SK-N-MC (cell line): ENCODE measurements around the gene BTBD17.
A peak's percentile ranks its signal among the peaks of the same experiment; 100 is the strongest.

Experiments used
- DNase-seq: peaks from one replicate; pipeline ENCODE4 v3.0.0-alpha.2; 2011; ENCODE audit warnings: low read depth, low spot score
- H3K27ac ChIP-seq: fragments of 200-600 bp; sonication (generic); 2 replicates; pipeline ENCODE4 v1.5.1; 2016; ENCODE audit warnings: mixed run types
- H3K36me3 ChIP-seq: fragments of 200-600 bp; sonication (generic); 2 replicates; pipeline ENCODE4 v1.6.1; 2017; ENCODE audit warnings: antibody characterized with exemption, low read length, mixed read lengths; ENCODE audit not compliant: insufficient read depth
- H3K4me3 ChIP-seq: fragments of 200-600 bp; sonication (generic); 2 replicates; pipeline ENCODE4 v1.5.1; 2016
- H3K9ac ChIP-seq: fragments of 200-600 bp; sonication (generic); 2 replicates; pipeline ENCODE4 v1.8.0; 2017; ENCODE audit warnings: mixed run types, mixed read lengths; ENCODE audit not compliant: insufficient read length
- H3K9me3 ChIP-seq: fragments of 200-600 bp; sonication (generic); 2 replicates; pipeline ENCODE4 v1.6.1; 2017; ENCODE audit warnings: low read depth, mild to moderate bottlenecking, antibody characterized with exemption, low read length, moderate library complexity, mixed read lengths
- EZH2 ChIP-seq: fragments of 200-600 bp; sonication (generic); IDR thresholded peaks from one replicate; pipeline ENCODE4 v1.6.1; 2017; ENCODE audit warnings: antibody characterized with exemption
- FOXP2 ChIP-seq: optimal IDR thresholded peaks from 2 replicates; pipeline ENCODE3; 2011; ENCODE audit warnings: mild to moderate bottlenecking, moderate library complexity; ENCODE audit not compliant: insufficient read depth; ENCODE audit errors: extremely low read length, control extremely low read depth
- POLR2AphosphoS5 ChIP-seq: IDR thresholded peaks from 2 replicates; pipeline ENCODE4 v1.6.1; 2012; ENCODE audit warnings: mild to moderate bottlenecking, low read depth, low read length, borderline replicate concordance

BTBD17 gene

GRCh38 chr17:74328487-74328886 lies 33.2 kb downstream of the BTBD17 start:
- no peak overlapping the region for H3K27ac ChIP-seq
- no peak overlapping the region for H3K9ac ChIP-seq
- no peaks in the 10 kb centered on the region for H3K36me3 ChIP-seq
- no peak overlapping the region for H3K4me3 ChIP-seq
- TF ChIP-seq POLR2AphosphoS5 (no peak), EZH2 (no peak), FOXP2 (no peak)
- H3K9me3 ChIP-seq = no peaks in the 10 kb centered on the region
- no peak for DNase-seq

GRCh38 chr17:74326506-74326905 lies 35.2 kb downstream of the BTBD17 start:
- TF ChIP-seq EZH2 (no peak), POLR2AphosphoS5 (no peak), FOXP2 (no peak)

GRCh38 chr17:74325743-74326379 lies 35.8 kb downstream of the BTBD17 start, which contains the start of gene KIF19:
Gene KIF19, plus strand, starts transcription at chr17:74326226. Its CDS starts 124 bp downstream, at chr17:74326350.
- Histone ChIP-seq H3K9ac (no peak within 1 kb of the TSS), H3K4me3 (peak within 1 kb of the TSS; percentile 65), H3K27ac (no peak within 1 kb of the TSS), H3K36me3 (no peaks in the 10 kb centered on the region), H3K9me3 (no peaks in the 10 kb centered on the region)
- no peak for TF ChIP-seq POLR2AphosphoS5
- TF ChIP-seq EZH2 = peak; percentile 77
- no peak for DNase-seq

More at GRCh38 chr17:74326506-74326905, 35.2 kb downstream of the BTBD17 start:
- Histone ChIP-seq H3K9me3 (no peaks in the 10 kb centered on the region), H3K36me3 (no peaks in the 10 kb centered on the region), H3K27ac (no peak overlapping the region), H3K4me3 (peak overlapping the region; percentile 65), H3K9ac (no peak overlapping the region)
- no peak for DNase-seq

GRCh38 chr17:74325376-74325742 lies 36.3 kb downstream of the BTBD17 start:
- DNase-seq = no peak
- Histone ChIP-seq H3K4me3 (no peak overlapping the region), H3K9me3 (no peaks in the 10 kb centered on the region), H3K9ac (no peak overlapping the region), H3K36me3 (no peaks in the 10 kb centered on the region), H3K27ac (no peak overlapping the region)
- no peak for TF ChIP-seq EZH2

- Histone ChIP-seq H3K9ac (no peak overlapping the region), H3K36me3 (no peaks in the 10 kb centered on the region), H3K9me3 (no peaks in the 10 kb centered on the region), H3K4me3 (no peak overlapping the region), H3K27ac (no peak overlapping the region)
- DNase-seq = no peak
- TF ChIP-seq FOXP2 (no peak), EZH2 (no peak), POLR2AphosphoS5 (no peak)
Observed at GRCh38 chr17:74324521-74324920, 37.1 kb downstream of the BTBD17 start.

- H3K9ac ChIP-seq = no peak overlapping the region
- H3K36me3 ChIP-seq = no peaks in the 10 kb centered on the region
- no peak for DNase-seq
- no peaks in the 10 kb centered on the region for H3K9me3 ChIP-seq
- H3K27ac ChIP-seq = no peak overlapping the region
- TF ChIP-seq FOXP2 (no peak), EZH2 (no peak), POLR2AphosphoS5 (no peak)
- H3K4me3 ChIP-seq = no peak overlapping the region
Observed at GRCh38 chr17:74318391-74318790, 43.3 kb downstream of the BTBD17 start.

GRCh38 chr17:74317071-74317470 lies 44.6 kb downstream of the BTBD17 start:
- H3K9ac ChIP-seq = no peak overlapping the region
- H3K36me3 ChIP-seq = no peaks in the 10 kb centered on the region
- H3K9me3 ChIP-seq = no peaks in the 10 kb centered on the region
- no peak overlapping the region for H3K27ac ChIP-seq
- TF ChIP-seq FOXP2 (no peak), EZH2 (no peak)
- H3K4me3 ChIP-seq = no peak overlapping the region
- DNase-seq = no peak

GRCh38 chr17:74316220-74316619 lies 45.4 kb downstream of the BTBD17 start:
- H3K4me3 ChIP-seq = no peak overlapping the region
- no peaks in the 10 kb centered on the region for H3K36me3 ChIP-seq
- no peak for DNase-seq
- no peak overlapping the region for H3K27ac ChIP-seq
- H3K9ac ChIP-seq = no peak overlapping the region
- no peaks in the 10 kb centered on the region for H3K9me3 ChIP-seq
- TF ChIP-seq EZH2 = no peak
- no peak for TF ChIP-seq POLR2AphosphoS5
- no peak for TF ChIP-seq FOXP2

GRCh38 chr17:74314877-74315276 lies 46.8 kb downstream of the BTBD17 start:
- no peak overlapping the region for H3K9ac ChIP-seq
- DNase-seq = no peak
- H3K36me3 ChIP-seq = no peaks in the 10 kb centered on the region
- TF ChIP-seq FOXP2 (no peak), EZH2 (no peak), POLR2AphosphoS5 (no peak)
- H3K9me3 ChIP-seq = no peaks in the 10 kb centered on the region
- H3K4me3 ChIP-seq = no peak overlapping the region
- no peak overlapping the region for H3K27ac ChIP-seq
